CD8-positive, alpha-beta memory T cell (primary cell): ENCODE data around the gene DISP2. TPM values are rescaled to one million over a fixed set of nuclear protein-coding genes. Genes with fewer than 3 reads are reported as not detected.
A peak's percentile ranks its signal among the peaks of the same experiment; 100 is the strongest.

Experiments
- CTCF ChIA-PET: fragments of 350-600 bp; sonication (Branson Sonifier 250); formaldehyde crosslinking; loops from one replicate; lab custom pipeline; 2021; ENCODE audit warnings: antibody characterized with exemption; lab: Charles Lee
- POLR2A ChIA-PET: fragments of 350-600 bp; sonication (Branson Sonifier 250); formaldehyde crosslinking; loops from one replicate; lab custom pipeline; 2021; ENCODE audit warnings: antibody characterized with exemption; lab: Charles Lee
- DNase-seq, 5 donors: peaks; one replicate each; pipeline versions ENCODE4 v3.0.0 to v3.0.0-alpha.2; 2020 to 2022; ENCODE audit warnings: mixed read lengths in 1 of 5
- H3K27ac ChIP-seq: one replicate; pipeline ENCODE4 v1.7.0; 2013; ENCODE audit warnings: low read depth, mild to moderate bottlenecking, low read length, moderate library complexity
- H3K27me3 ChIP-seq: 2 replicates; pipeline ENCODE4 v1.7.0; 2013; ENCODE audit warnings: low read length, mild to moderate bottlenecking; ENCODE audit not compliant: insufficient read depth, poor library complexity, severe bottlenecking
- H3K36me3 ChIP-seq: 2 replicates; pipeline ENCODE4 v1.7.0; 2013; ENCODE audit warnings: mild to moderate bottlenecking, low read length, moderate library complexity; ENCODE audit not compliant: insufficient read depth
- H3K4me1 ChIP-seq: 2 replicates; pipeline ENCODE4 v1.7.0; 2013; ENCODE audit warnings: mild to moderate bottlenecking, low read length, moderate library complexity; ENCODE audit not compliant: insufficient read depth
- H3K4me3 ChIP-seq: 2 replicates; pipeline ENCODE4 v1.7.0; 2013; ENCODE audit warnings: mild to moderate bottlenecking, low read length
- H3K9me3 ChIP-seq: 2 replicates; pipeline ENCODE4 v1.7.0; 2013; ENCODE audit warnings: mild to moderate bottlenecking, low read length
- H3K27ac Mint-ChIP-seq, 8 donors: one replicate each; pipeline ENCODE4 v1.8.0; 2020 to 2021; ENCODE audit warnings: mixed read lengths in 8 of 8, mild to moderate bottlenecking in 6 of 8, inconsistent platforms in 3 of 8, moderate library complexity in 3 of 8
- H3K27me3 Mint-ChIP-seq, 2 donors: one replicate each; pipeline ENCODE4 v1.8.0; 2020 to 2021; ENCODE audit warnings: mixed read lengths in 2 of 2, mild to moderate bottlenecking in 1 of 2, moderate library complexity in 1 of 2
- H3K36me3 Mint-ChIP-seq, 3 donors: one replicate each; pipeline ENCODE4 v1.8.0; 2020 to 2021; ENCODE audit warnings: mixed read lengths in 3 of 3, inconsistent platforms in 1 of 3, mild to moderate bottlenecking in 1 of 3
- H3K4me1 Mint-ChIP-seq, 3 donors: one replicate each; pipeline ENCODE4 v1.8.0; 2020 to 2021; ENCODE audit warnings: mixed read lengths in 3 of 3, inconsistent platforms in 1 of 3, mild to moderate bottlenecking in 1 of 3
- H3K4me3 Mint-ChIP-seq, 7 donors: one replicate each; pipeline ENCODE4 v1.8.0; 2020 to 2021; ENCODE audit warnings: mixed read lengths in 7 of 7, mild to moderate bottlenecking in 6 of 7, moderate library complexity in 4 of 7, inconsistent platforms in 2 of 7
- H3K9me3 Mint-ChIP-seq, 5 donors: one replicate each; pipeline ENCODE4 v1.8.0; 2020 to 2022; ENCODE audit warnings: mixed read lengths in 5 of 5, mild to moderate bottlenecking in 3 of 5, moderate library complexity in 2 of 5, inconsistent platforms in 1 of 5
- polyA plus RNA-seq: library from polyadenylated mRNA; unstranded; fragments of 300-500 nt; fragmentation: Illumina TruSeq; gene quantifications from one replicate; pipeline ENCODE4 v1.2.3, GENCODE V29; 2021
- total RNA-seq, 2 experiments: library from RNA; stranded (reverse); gene quantifications; one replicate each; pipeline ENCODE4 v1.2.3, GENCODE V29; 2021

Gene DISP2
- total and polyA plus RNA-seq, 3 experiments from 2014 or later, result 0.18 to 1.1 (median 1.1) TPM

GRCh38 chr15:40355976-40356585, 1.9 kb upstream of the DISP2 start:
- ChIA-PET CTCF (interaction anchor here (1.4 to 4.3 kb wide), 5 partner anchors 12 to 66 kb away, joined by 3 to 24 read pairs (median 7); no protein-coding TSS in a partner anchor), POLR2A (interaction anchor here (0.6 to 0.8 kb wide), 3 partner anchors 44 to 84 kb away, joined by 3 read pairs; partner anchors contain the start of gene IVD)
- Histone ChIP-seq H3K36me3 (no peaks in the 10 kb centered on the region), H3K4me1 (peaks cover 11% of the 10 kb centered on the region), H3K9me3 (no peaks in the 10 kb centered on the region), H3K27me3 (no peaks in the 10 kb centered on the region), H3K4me3 (no peak overlapping the region), H3K27ac (no peak overlapping the region)
- DNase-seq, result no peak
- Mint-ChIP-seq H3K9me3 (no peaks in the 10 kb centered on the region), H3K36me3 (peaks cover 0 to 2% (median 0%) of the 10 kb centered on the region in 3 donors), H3K4me1 (peaks cover 9 to 18% (median 13%) of the 10 kb centered on the region in 3 donors), H3K27ac (no peak overlapping the region), H3K27me3 (peaks cover 5 to 6% of the 10 kb centered on the region in 2 donors), H3K4me3 (peak overlapping the region in 1 of 7 donors; percentile 64)

DNA sequence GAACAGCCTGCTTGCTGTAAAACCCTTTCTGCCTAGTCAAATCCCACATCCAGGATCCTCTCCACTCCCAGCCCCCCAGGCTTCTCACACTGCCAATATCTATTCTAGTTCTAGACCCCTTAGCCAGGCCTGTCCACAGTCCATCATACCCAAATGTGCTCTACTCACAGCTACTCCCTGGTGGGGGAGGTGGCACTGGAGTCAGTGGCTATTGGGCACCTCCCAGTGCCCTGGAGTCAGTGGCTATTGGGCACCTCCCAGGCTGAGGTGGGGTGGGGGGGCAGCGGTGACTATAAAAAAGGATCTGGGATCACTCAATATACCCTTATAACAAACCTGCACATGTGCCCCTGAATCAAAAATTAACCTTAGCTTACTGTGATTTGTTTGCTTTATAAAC, 773 bp upstream of the DISP2 start:
- peaks cover 9 to 18% (median 15%) of the 10 kb centered on the region in 3 donors for H3K4me1 Mint-ChIP-seq
- Histone ChIP-seq H3K36me3 (no peaks in the 10 kb centered on the region), H3K4me3 (no peak overlapping the region), H3K27me3 (no peaks in the 10 kb centered on the region), H3K4me1 (peaks cover 11% of the 10 kb centered on the region), H3K9me3 (no peaks in the 10 kb centered on the region), H3K27ac (no peak overlapping the region)
- H3K4me3 Mint-ChIP-seq, result peak overlapping the region; percentile 25 to 91 (median 80)
- peaks cover 5 to 6% of the 10 kb centered on the region in 2 donors for H3K27me3 Mint-ChIP-seq
- no peak for DNase-seq
- POLR2A ChIA-PET, result no interaction called here
- H3K36me3 Mint-ChIP-seq, result peaks cover 0 to 5% (median 0%) of the 10 kb centered on the region in 3 donors
- CTCF ChIA-PET, result interaction anchor here (1.0 to 4.3 kb wide), 7 partner anchors 10 to 83 kb away, joined by 3 to 24 read pairs (median 6); no protein-coding TSS in a partner anchor
- peak overlapping the region in 1 of 8 donors; percentile 41 for H3K27ac Mint-ChIP-seq
- no peaks in the 10 kb centered on the region for H3K9me3 Mint-ChIP-seq

- Mint-ChIP-seq H3K4me3 (peak overlapping the region; percentile 76 to 86 (median 80)), H3K27me3 (peaks cover 2 to 3% of the 10 kb centered on the region in 2 donors), H3K27ac (peak overlapping the region in 2 of 8 donors; percentile 24 to 56), H3K36me3 (peaks cover 0 to 5% (median 5%) of the 10 kb centered on the region in 3 donors), H3K9me3 (no peaks in the 10 kb centered on the region), H3K4me1 (peaks cover 13 to 21% (median 20%) of the 10 kb centered on the region in 3 donors)
- no peaks in the 10 kb centered on the region for H3K9me3 ChIP-seq
- no peaks in the 10 kb centered on the region for H3K27me3 ChIP-seq
- ChIA-PET POLR2A (no interaction called here), CTCF (interaction anchor here (1.3 to 4.3 kb wide), 3 partner anchors 21 to 84 kb away, joined by 4 to 24 read pairs (median 7); no protein-coding TSS in a partner anchor)
- H3K36me3 ChIP-seq, result no peaks in the 10 kb centered on the region
- peak overlapping the region; percentile 59 for H3K4me3 ChIP-seq
- peaks cover 11% of the 10 kb centered on the region for H3K4me1 ChIP-seq
- DNase-seq, result peak in 3 of 5 donors; percentile 13 to 64 (median 23)
- no peak overlapping the region for H3K27ac ChIP-seq
These were observed 693 bp downstream of the DISP2 start for GRCh38 chr15:40358471-40359353.

- H3K27me3 ChIP-seq, result no peaks in the 10 kb centered on the region
- H3K36me3 ChIP-seq, result no peaks in the 10 kb centered on the region
- H3K4me1 ChIP-seq, result peaks cover 11% of the 10 kb centered on the region
- Mint-ChIP-seq H3K4me3 (peak overlapping the region in 1 of 7 donors; percentile 80), H3K4me1 (peaks cover 13 to 26% (median 20%) of the 10 kb centered on the region in 3 donors), H3K27me3 (peaks cover 0 to 1% of the 10 kb centered on the region in 2 donors), H3K27ac (peak overlapping the region in 1 of 8 donors; percentile 56), H3K9me3 (no peaks in the 10 kb centered on the region), H3K36me3 (peaks cover 0 to 5% (median 5%) of the 10 kb centered on the region in 3 donors)
- H3K27ac ChIP-seq, result no peak overlapping the region
- ChIA-PET POLR2A (no interaction called here), CTCF (interaction anchor here (1.1 to 1.2 kb wide), 2 partner anchors 24 to 51 kb away, joined by 3 read pairs; no protein-coding TSS in a partner anchor)
- H3K9me3 ChIP-seq, result no peaks in the 10 kb centered on the region
- DNase-seq, result no peak
- no peak overlapping the region for H3K4me3 ChIP-seq
These were observed 2.0 kb downstream of the DISP2 start for GRCh38 chr15:40360015-40360414.

- no peaks in the 10 kb centered on the region for H3K9me3 Mint-ChIP-seq
These were observed 3.6 kb downstream of the DISP2 start for GRCh38 chr15:40361640-40362039.

GRCh38 chr15:40363611-40364010, 5.6 kb downstream of the DISP2 start:
- Mint-ChIP-seq H3K9me3 (no peaks in the 10 kb centered on the region), H3K4me3 (no peak overlapping the region), H3K4me1 (peaks cover 33 to 48% (median 45%) of the 10 kb centered on the region in 3 donors), H3K36me3 (peaks cover 0 to 5% (median 5%) of the 10 kb centered on the region in 3 donors), H3K27ac (no peak overlapping the region), H3K27me3 (no peaks in the 10 kb centered on the region)
- Histone ChIP-seq H3K4me1 (peaks cover 34% of the 10 kb centered on the region), H3K27ac (no peak overlapping the region), H3K36me3 (no peaks in the 10 kb centered on the region), H3K9me3 (no peaks in the 10 kb centered on the region), H3K4me3 (no peak overlapping the region), H3K27me3 (no peaks in the 10 kb centered on the region)
- ChIA-PET CTCF (interaction anchor here (1.4 to 1.5 kb wide), 2 partner anchors 19 to 59 kb away, joined by 3 read pairs; no protein-coding TSS in a partner anchor), POLR2A (no interaction called here)
- DNase-seq, result no peak

More at GRCh38 chr15:40361640-40362039, 3.6 kb downstream of the DISP2 start:
- H3K4me3 Mint-ChIP-seq, result no peak overlapping the region
- H3K27me3 Mint-ChIP-seq, result peaks cover 0 to 1% of the 10 kb centered on the region in 2 donors
- POLR2A ChIA-PET, result no interaction called here
- CTCF ChIA-PET, result no interaction called here
- DNase-seq, result no peak
- peaks cover 24 to 41% (median 34%) of the 10 kb centered on the region in 3 donors for H3K4me1 Mint-ChIP-seq
- Histone ChIP-seq H3K27ac (no peak overlapping the region), H3K36me3 (no peaks in the 10 kb centered on the region), H3K4me3 (no peak overlapping the region), H3K9me3 (no peaks in the 10 kb centered on the region), H3K4me1 (peaks cover 24% of the 10 kb centered on the region), H3K27me3 (no peaks in the 10 kb centered on the region)
- peaks cover 0 to 5% (median 5%) of the 10 kb centered on the region in 3 donors for H3K36me3 Mint-ChIP-seq
- H3K27ac Mint-ChIP-seq, result peak overlapping the region in 1 of 8 donors; percentile 5

DNA sequence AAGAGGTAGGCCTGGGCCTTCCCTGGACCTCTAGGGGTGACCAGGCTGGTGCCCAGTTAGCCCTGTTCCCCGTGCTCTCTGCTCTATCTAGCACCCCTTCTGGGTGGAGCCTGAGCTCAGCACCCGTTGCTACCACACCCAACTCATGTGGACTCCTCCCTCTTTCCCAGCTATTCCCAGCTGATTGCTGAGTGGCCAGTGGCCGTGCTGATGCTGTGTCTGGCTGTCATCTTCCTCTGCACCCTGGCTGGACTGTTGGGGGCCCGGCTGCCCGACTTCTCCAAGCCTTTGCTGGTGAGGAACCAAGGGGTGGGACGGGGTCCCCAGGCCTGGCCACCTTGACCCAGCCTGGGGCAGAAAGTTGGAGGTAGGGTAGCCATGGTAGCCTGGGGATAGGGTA, 6.2 kb downstream of the DISP2 start:
- POLR2A ChIA-PET, result no interaction called here
- CTCF ChIA-PET, result interaction anchor here (0.7 to 1.7 kb wide), 6 partner anchors 15 to 85 kb away, joined by 3 to 4 read pairs (median 3); partner anchors contain the start of gene KNSTRN

More for the DNA sequence above, 6.2 kb downstream of the DISP2 start:
- H3K4me3 ChIP-seq, result no peak overlapping the region
- no peaks in the 10 kb centered on the region for H3K36me3 ChIP-seq
- no peak for DNase-seq
- no peaks in the 10 kb centered on the region for H3K9me3 ChIP-seq
- Mint-ChIP-seq H3K9me3 (no peaks in the 10 kb centered on the region), H3K4me1 (peaks cover 28 to 45% (median 42%) of the 10 kb centered on the region in 3 donors), H3K27ac (peak overlapping the region in 1 of 8 donors; percentile 68), H3K27me3 (no peaks in the 10 kb centered on the region), H3K4me3 (no peak overlapping the region), H3K36me3 (peaks cover 0 to 5% (median 5%) of the 10 kb centered on the region in 3 donors)
- H3K27ac ChIP-seq, result no peak overlapping the region
- peaks cover 29% of the 10 kb centered on the region for H3K4me1 ChIP-seq
- no peaks in the 10 kb centered on the region for H3K27me3 ChIP-seq
